Left ventricle myocardium inferior (tissue), 1 donor: ENCODE data around the gene SPNS1. TPM values are rescaled to one million over a fixed set of nuclear protein-coding genes. Genes with fewer than 3 reads are reported as not detected.

Experiments used
- DNase-seq: peaks from one replicate; pipeline ENCODE4 v3.0.0-alpha.2; 2020
- H3K27ac ChIP-seq: fragments of 200-600 bp; replicated peaks from 2 replicates; pipeline ENCODE4 v1.8.0; 2021
- H3K27me3 ChIP-seq: fragments of 200-600 bp; 2 replicates; pipeline ENCODE4 v1.8.0; 2021; ENCODE audit warnings: low read depth
- H3K36me3 ChIP-seq: fragments of 200-600 bp; 2 replicates; pipeline ENCODE4 v1.8.0; 2021
- H3K4me1 ChIP-seq: fragments of 200-600 bp; 2 replicates; pipeline ENCODE4 v1.8.0; 2021
- H3K4me3 ChIP-seq: fragments of 200-600 bp; 2 replicates; pipeline ENCODE4 v1.8.0; 2021; ENCODE audit warnings: mild to moderate bottlenecking, moderate library complexity
- H3K9me3 ChIP-seq: fragments of 200-600 bp; replicated peaks from 2 replicates; pipeline ENCODE4 v1.8.0; 2021
- intact Hi-C: fragments of 100-400 bp; cut with micrococcal nuclease; formaldehyde crosslinking; loops from one replicate; pipeline ENCODE4 v1.11.0; 2022
- total RNA-seq: library from RNA; stranded (reverse); fragmentation: NEBNext Ultra II Directional; extraction: Animal tissue kit (Norgen Biotek cat#: 25700); gene quantifications from one replicate; pipeline ENCODE4 v1.2.1, GENCODE V29; 2021
- TF ChIP-seq, protein P1 (sequence below): fragments of 200-600 bp; IDR thresholded peaks from 2 replicates; pipeline ENCODE4 v1.8.0; 2021; ENCODE audit warnings: antibody characterized with exemption, mild to moderate bottlenecking, borderline replicate concordance
- donor health status: DM: no; HTN: yes; CAD: no; lungs with severe emphysema.

Gene SPNS1
- total RNA-seq, 1 donor from 2014 or later = 16.5 TPM

DNA sequence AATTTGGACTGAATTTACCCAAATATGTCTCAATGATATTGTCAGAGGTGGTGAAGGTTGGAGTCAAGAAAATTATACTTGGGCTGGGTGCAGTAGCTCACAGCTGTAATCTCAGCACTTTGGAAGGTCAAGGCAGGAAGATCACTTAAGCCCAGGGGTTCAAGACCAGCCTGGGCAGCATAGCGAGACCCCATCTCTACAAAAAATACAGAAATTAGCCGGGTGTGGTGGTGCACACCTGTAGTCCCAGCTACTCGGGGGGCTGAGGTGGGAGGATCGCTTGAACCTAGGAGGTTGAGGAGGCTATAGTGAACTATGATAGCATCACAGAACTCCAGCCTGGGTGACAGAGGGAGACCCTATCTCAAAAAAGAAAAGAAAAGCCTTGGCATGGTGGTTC, 51.2 kb downstream of the SPNS1 start:
- Histone ChIP-seq H3K4me3 (no peak overlapping the region), H3K4me1 (no peaks in the 10 kb centered on the region), H3K27me3 (peaks cover 77% of the 10 kb centered on the region), H3K9me3 (no peaks in the 10 kb centered on the region), H3K27ac (no peak overlapping the region), H3K36me3 (no peaks in the 10 kb centered on the region)
- intact Hi-C loops = no loop called here
- TF ChIP-seq, protein P1, sequence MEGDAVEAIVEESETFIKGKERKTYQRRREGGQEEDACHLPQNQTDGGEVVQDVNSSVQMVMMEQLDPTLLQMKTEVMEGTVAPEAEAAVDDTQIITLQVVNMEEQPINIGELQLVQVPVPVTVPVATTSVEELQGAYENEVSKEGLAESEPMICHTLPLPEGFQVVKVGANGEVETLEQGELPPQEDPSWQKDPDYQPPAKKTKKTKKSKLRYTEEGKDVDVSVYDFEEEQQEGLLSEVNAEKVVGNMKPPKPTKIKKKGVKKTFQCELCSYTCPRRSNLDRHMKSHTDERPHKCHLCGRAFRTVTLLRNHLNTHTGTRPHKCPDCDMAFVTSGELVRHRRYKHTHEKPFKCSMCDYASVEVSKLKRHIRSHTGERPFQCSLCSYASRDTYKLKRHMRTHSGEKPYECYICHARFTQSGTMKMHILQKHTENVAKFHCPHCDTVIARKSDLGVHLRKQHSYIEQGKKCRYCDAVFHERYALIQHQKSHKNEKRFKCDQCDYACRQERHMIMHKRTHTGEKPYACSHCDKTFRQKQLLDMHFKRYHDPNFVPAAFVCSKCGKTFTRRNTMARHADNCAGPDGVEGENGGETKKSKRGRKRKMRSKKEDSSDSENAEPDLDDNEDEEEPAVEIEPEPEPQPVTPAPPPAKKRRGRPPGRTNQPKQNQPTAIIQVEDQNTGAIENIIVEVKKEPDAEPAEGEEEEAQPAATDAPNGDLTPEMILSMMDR = no peak
- DNase-seq = no peak

DNA sequence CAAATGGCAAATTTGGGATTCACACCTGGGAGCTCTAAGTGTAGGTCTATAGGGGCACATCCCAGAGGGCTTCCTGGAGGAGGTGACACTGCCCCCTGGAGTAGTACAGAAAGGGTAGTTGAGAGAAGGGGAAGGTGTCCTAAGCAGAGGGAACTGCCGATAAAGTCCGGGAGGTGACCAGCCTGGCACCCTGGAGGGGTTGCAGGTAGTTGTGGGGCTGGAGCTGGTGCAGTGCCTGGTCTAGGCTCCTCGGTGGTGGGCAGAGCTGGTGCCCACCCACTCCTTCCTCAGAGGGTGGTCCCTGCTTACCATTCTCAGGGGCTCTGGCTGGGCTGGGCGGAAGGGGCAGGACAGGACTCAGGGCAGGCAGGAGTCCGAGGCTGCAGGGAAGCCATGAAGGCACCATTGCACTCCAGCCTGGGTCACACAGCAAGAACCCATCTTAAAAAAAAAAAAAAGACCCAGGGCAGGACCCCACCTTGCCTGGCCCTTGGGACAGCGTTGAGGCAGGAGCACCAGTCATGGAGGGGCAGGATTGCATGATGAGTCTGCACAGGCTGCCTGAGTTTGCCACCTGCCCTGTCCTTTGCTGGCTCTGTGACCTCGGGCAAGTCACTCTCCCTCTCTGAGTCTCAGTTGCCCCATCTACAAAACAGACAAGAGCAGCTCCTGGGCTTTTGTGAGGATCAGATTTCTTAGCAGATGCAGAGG, 54.0 kb downstream of the SPNS1 start:
- Histone ChIP-seq H3K27ac (no peak overlapping the region), H3K9me3 (no peaks in the 10 kb centered on the region), H3K27me3 (peaks cover 63% of the 10 kb centered on the region), H3K36me3 (no peaks in the 10 kb centered on the region), H3K4me3 (no peak overlapping the region), H3K4me1 (no peaks in the 10 kb centered on the region)
- TF ChIP-seq, protein P1 = no peak
- intact Hi-C loops = no loop called here
- no peak for DNase-seq

GRCh38 chr16:29029168-29029994, 54.8 kb downstream of the SPNS1 start:
- TF ChIP-seq, protein P1 = no peak
- Histone ChIP-seq H3K27ac (no peak overlapping the region), H3K27me3 (peaks cover 55% of the 10 kb centered on the region), H3K4me3 (no peak overlapping the region), H3K36me3 (no peaks in the 10 kb centered on the region), H3K4me1 (no peaks in the 10 kb centered on the region), H3K9me3 (no peaks in the 10 kb centered on the region)
- intact Hi-C loops = no loop called here
- no peak for DNase-seq

DNA sequence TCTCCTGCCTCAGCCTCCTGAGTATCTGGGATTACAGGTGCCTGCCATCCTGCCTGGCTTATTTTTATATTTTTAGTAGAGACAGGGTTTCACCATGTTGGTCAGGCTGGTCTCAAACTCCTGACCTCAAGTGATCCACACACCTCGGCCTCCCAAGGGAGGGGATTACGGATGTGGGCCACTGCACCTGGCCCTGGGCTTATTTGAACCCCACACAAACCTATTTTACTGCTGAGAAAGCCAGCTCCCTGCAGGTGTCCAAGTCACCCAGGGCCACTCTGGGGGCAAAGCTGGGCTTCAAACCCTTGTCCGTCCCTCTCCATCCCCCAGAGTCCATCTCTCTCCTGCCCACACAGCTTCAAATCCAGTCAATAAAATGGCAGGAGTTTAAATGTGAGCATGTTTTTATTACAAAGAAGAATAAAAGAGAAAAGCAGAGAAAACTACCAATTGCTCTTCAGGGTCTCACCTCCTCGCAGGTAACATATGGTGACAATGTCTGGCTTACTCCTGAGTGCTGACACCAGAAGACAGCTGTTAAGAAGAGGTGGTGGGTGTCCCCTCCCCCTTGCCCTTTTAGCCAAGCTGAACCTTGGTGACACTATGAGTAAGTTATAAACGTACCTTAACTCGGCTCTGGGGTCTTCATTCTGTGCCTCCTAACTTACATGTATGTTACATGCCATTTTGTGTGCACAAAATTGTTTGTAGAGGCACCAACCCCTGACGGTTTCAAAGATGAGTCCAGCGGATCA, 55.7 kb downstream of the SPNS1 start:
- Histone ChIP-seq H3K4me3 (no peak overlapping the region), H3K27me3 (peaks cover 48% of the 10 kb centered on the region), H3K9me3 (no peaks in the 10 kb centered on the region), H3K36me3 (no peaks in the 10 kb centered on the region), H3K4me1 (no peaks in the 10 kb centered on the region), H3K27ac (no peak overlapping the region)
- DNase-seq = no peak
- TF ChIP-seq, protein P1 = no peak
- intact Hi-C loops = no loop called here

Other genes starting within 250 kb of the SPNS1 start
- gene NPIPB9, start 223.0 kb upstream of the SPNS1 start, total RNA-seq = not detected
- 51.2 TPM for gene ATXN2L, start 151.8 kb upstream of the SPNS1 start, total RNA-seq
- 236 TPM for gene TUFM, start 128.4 kb upstream of the SPNS1 start, total RNA-seq
- gene SH2B1, start 110.9 kb upstream of the SPNS1 start, total RNA-seq = 48.5 TPM
- 0.38 TPM for gene ATP2A1, start 96.3 kb upstream of the SPNS1 start, total RNA-seq
- 17.7 TPM for gene RABEP2, start 49.5 kb upstream of the SPNS1 start, total RNA-seq
- not detected for gene CD19, start 42.8 kb upstream of the SPNS1 start, total RNA-seq
- gene NFATC2IP, start 23.8 kb upstream of the SPNS1 start, total RNA-seq = 18.1 TPM
- 0.93 TPM for gene LAT, start 10.3 kb downstream of the SPNS1 start, total RNA-seq